Measurements from ENCODE around the gene GABARAPL1. TPM values are rescaled to one million over a fixed set of nuclear protein-coding genes. Genes with fewer than 3 reads are reported as not detected.

The GABARAPL1 gene
- polyA plus RNA-seq, 1 donor from 2014 or later, result 213 TPM

DNA sequence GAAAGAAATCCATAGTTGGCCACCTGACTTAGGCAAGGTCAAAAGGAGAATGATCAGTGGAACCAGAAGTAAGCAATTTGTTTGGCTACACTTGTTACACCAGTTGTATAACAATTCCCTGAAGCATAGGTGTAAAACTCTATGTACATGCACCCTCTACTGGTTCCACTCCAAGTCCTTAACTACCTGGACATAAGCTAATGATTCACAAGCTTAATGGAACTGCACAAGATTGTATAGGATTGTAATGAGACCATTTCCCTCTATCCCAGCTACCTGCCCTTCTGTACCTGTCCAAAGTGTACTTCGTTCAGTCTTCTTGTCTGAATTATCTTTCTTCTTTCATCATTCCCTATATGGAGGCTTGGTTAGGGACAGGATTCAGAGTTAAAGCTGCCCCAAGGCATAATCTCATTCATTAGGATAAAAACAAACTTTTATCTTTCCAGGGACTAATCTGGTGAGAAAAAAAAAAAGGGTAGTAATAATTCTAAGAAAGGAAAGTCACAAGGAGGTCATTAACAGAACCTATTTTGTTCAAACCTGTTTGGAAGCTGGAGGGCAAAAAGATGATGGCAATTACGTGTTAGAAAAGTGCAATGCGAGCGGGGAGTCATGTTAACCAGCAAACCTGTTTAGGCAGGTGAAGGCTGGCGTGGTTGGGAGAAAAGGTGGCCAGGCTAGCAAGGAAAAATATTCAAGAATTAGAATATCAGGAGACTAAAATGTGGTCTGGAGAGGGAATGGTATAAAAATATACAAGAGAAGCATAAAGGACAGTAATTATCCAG, 36.6 kb upstream of the GABARAPL1 start:
- no peaks in the 10 kb centered on the region for H3K9me2 ChIP-seq (ENCODE audit: insufficient read depth, low read length)
- H2AFZ ChIP-seq (ENCODE audit: low read depth, low read length), result no peak overlapping the region

DNA sequence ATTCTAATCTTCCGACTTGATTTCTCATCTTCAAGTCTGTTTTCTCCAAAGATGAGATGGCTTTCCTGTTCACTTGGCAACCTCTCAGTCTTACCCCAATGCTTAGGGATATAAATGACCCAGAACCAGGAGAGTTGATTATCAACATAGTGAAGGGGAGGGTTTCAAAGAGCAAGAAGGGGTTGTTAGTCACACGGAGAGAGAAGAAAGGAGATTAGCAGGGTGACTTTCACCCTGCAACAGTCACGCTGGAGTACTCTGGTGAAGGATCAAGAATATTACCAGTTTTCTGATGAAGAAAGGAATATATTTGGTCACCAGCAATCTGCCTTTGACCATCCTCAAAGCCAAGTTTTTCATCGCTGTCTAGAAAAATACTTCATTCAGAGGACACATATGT, 33.9 kb upstream of the GABARAPL1 start, which contains the start of gene TMEM52B:
Gene TMEM52B, plus strand, starts transcription at position 212 of the 400 bp plus-strand sequence. CDS start 543 bp downstream, outside the sequence.
- Histone ChIP-seq H3K9ac (ENCODE audit: low read length) (no peak within 1 kb of the TSS), H4K20me1 (ENCODE audit: insufficient read depth) (no peaks in the 10 kb centered on the region), H2AFZ (ENCODE audit: low read depth, low read length) (no peak within 1 kb of the TSS), H3K36me3 (ENCODE audit: insufficient read depth, low read length) (no peaks in the 10 kb centered on the region), H3K27ac (ENCODE audit: low read length) (no peak within 1 kb of the TSS), H3K9me3 (ENCODE audit: low read length) (no peaks in the 10 kb centered on the region), H3K4me2 (ENCODE audit: low read length) (no peak within 1 kb of the TSS), H3F3A (ENCODE audit: insufficient read depth, low read length, poor library complexity, severe bottlenecking) (no peaks in the 10 kb centered on the region), H3K79me2 (replicated peaks; ENCODE audit: insufficient read depth, low read length) (no peaks in the 10 kb centered on the region), H3K27me3 (ENCODE audit: insufficient read depth, low read depth, low read length) (no peaks in the 10 kb centered on the region), H3K4me3 (ENCODE audit: low read length) (no peak within 1 kb of the TSS), H3K9me2 (ENCODE audit: insufficient read depth, low read length) (no peaks in the 10 kb centered on the region)
- TF ChIP-seq, protein P1, sequence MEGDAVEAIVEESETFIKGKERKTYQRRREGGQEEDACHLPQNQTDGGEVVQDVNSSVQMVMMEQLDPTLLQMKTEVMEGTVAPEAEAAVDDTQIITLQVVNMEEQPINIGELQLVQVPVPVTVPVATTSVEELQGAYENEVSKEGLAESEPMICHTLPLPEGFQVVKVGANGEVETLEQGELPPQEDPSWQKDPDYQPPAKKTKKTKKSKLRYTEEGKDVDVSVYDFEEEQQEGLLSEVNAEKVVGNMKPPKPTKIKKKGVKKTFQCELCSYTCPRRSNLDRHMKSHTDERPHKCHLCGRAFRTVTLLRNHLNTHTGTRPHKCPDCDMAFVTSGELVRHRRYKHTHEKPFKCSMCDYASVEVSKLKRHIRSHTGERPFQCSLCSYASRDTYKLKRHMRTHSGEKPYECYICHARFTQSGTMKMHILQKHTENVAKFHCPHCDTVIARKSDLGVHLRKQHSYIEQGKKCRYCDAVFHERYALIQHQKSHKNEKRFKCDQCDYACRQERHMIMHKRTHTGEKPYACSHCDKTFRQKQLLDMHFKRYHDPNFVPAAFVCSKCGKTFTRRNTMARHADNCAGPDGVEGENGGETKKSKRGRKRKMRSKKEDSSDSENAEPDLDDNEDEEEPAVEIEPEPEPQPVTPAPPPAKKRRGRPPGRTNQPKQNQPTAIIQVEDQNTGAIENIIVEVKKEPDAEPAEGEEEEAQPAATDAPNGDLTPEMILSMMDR (IDR thresholded peaks at IDR 0.05; ENCODE audit: poor library complexity, severe bottlenecking), result no peak
- no peak for TF ChIP-seq POLR2AphosphoS5 (IDR thresholded peaks at IDR 0.05)
- TF ChIP-seq, protein P2, sequence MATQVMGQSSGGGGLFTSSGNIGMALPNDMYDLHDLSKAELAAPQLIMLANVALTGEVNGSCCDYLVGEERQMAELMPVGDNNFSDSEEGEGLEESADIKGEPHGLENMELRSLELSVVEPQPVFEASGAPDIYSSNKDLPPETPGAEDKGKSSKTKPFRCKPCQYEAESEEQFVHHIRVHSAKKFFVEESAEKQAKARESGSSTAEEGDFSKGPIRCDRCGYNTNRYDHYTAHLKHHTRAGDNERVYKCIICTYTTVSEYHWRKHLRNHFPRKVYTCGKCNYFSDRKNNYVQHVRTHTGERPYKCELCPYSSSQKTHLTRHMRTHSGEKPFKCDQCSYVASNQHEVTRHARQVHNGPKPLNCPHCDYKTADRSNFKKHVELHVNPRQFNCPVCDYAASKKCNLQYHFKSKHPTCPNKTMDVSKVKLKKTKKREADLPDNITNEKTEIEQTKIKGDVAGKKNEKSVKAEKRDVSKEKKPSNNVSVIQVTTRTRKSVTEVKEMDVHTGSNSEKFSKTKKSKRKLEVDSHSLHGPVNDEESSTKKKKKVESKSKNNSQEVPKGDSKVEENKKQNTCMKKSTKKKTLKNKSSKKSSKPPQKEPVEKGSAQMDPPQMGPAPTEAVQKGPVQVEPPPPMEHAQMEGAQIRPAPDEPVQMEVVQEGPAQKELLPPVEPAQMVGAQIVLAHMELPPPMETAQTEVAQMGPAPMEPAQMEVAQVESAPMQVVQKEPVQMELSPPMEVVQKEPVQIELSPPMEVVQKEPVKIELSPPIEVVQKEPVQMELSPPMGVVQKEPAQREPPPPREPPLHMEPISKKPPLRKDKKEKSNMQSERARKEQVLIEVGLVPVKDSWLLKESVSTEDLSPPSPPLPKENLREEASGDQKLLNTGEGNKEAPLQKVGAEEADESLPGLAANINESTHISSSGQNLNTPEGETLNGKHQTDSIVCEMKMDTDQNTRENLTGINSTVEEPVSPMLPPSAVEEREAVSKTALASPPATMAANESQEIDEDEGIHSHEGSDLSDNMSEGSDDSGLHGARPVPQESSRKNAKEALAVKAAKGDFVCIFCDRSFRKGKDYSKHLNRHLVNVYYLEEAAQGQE (IDR thresholded peaks at IDR 0.05; ENCODE audit: borderline replicate concordance), result no peak

More for the DNA sequence above, 36.6 kb upstream of the GABARAPL1 start:
- H3K4me2 ChIP-seq (ENCODE audit: low read length), result no peak overlapping the region
- H3K27me3 ChIP-seq (ENCODE audit: insufficient read depth, low read depth, low read length), result no peaks in the 10 kb centered on the region
- no peaks in the 10 kb centered on the region for H4K20me1 ChIP-seq (ENCODE audit: insufficient read depth)
- no peak overlapping the region for H3K27ac ChIP-seq (ENCODE audit: low read length)
- TF ChIP-seq MXI1 (conservative IDR thresholded peaks at IDR 0.05; ENCODE audit: poor library complexity, severe bottlenecking), result no peak
- no peak overlapping the region for H3K9ac ChIP-seq (ENCODE audit: low read length)
- no peaks in the 10 kb centered on the region for H3K79me2 ChIP-seq (replicated peaks; ENCODE audit: insufficient read depth, low read length)
- no peaks in the 10 kb centered on the region for H3K36me3 ChIP-seq (ENCODE audit: insufficient read depth, low read length)
- H3F3A ChIP-seq (ENCODE audit: insufficient read depth, low read length, poor library complexity, severe bottlenecking), result no peaks in the 10 kb centered on the region
- no peaks in the 10 kb centered on the region for H3K9me3 ChIP-seq (ENCODE audit: low read length)
- H3K4me3 ChIP-seq (ENCODE audit: low read length), result no peak overlapping the region

DNA sequence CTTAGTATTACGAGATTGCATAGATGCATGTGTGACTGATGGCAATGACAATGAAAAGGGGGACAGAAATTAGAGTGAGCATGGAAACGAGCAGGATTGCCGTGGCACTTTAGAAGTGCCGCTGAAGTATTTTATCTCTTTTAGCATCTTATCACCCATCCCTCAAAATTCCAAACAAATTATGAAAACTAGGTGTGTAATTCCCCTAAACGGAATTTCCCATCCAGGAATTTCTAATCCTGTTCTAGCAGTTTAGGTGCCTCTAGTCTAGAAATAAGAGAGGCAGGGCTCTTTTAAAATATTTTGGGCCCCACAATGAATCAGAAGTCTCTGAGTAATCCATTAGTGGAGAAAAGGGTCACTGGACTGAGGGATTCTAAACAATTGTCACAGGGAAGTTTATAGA, 32.9 kb upstream of the GABARAPL1 start:
- Histone ChIP-seq H3K4me3 (ENCODE audit: low read length) (no peak overlapping the region), H3K79me2 (replicated peaks; ENCODE audit: insufficient read depth, low read length) (no peaks in the 10 kb centered on the region), H3F3A (ENCODE audit: insufficient read depth, low read length, poor library complexity, severe bottlenecking) (no peaks in the 10 kb centered on the region), H3K4me2 (ENCODE audit: low read length) (no peak overlapping the region), H2AFZ (ENCODE audit: low read depth, low read length) (no peak overlapping the region), H3K27me3 (ENCODE audit: insufficient read depth, low read depth, low read length) (no peaks in the 10 kb centered on the region), H3K9me3 (ENCODE audit: low read length) (no peaks in the 10 kb centered on the region), H4K20me1 (ENCODE audit: insufficient read depth) (no peaks in the 10 kb centered on the region), H3K9me2 (ENCODE audit: insufficient read depth, low read length) (no peaks in the 10 kb centered on the region), H3K9ac (ENCODE audit: low read length) (no peak overlapping the region), H3K36me3 (ENCODE audit: insufficient read depth, low read length) (no peaks in the 10 kb centered on the region), H3K27ac (ENCODE audit: low read length) (no peak overlapping the region)
- TF ChIP-seq MXI1 (conservative IDR thresholded peaks at IDR 0.05; ENCODE audit: poor library complexity, severe bottlenecking) (no peak), SMC3 (conservative IDR thresholded peaks at IDR 0.05; ENCODE audit: poor library complexity) (no peak), EZH2 (IDR thresholded peaks at IDR 0.05; ENCODE audit: borderline replicate concordance, insufficient read depth, low read length, poor library complexity, severe bottlenecking) (no peak), RAD21 (conservative IDR thresholded peaks at IDR 0.05) (no peak), TAF1 (IDR thresholded peaks at IDR 0.05; ENCODE audit: low read depth) (no peak), EP300 (conservative IDR thresholded peaks at IDR 0.05; ENCODE audit: poor library complexity, severe bottlenecking) (no peak)
- TF ChIP-seq, protein P1 (IDR thresholded peaks at IDR 0.05; ENCODE audit: poor library complexity, severe bottlenecking), result no peak

Measured in neural cell (in vitro differentiated cells).